ENCODE data around the gene MYO9A.
"Not testable (repeated sequence)": the region's sequence is repeated elsewhere in the genome, so short reads cannot be mapped to it uniquely, and the experiment has no call there.

Gene MYO9A

GRCh38 chr15:72057548-72058091, 60.3 kb downstream of the MYO9A start:
- no peak for TF ChIP-seq CTCF (IDR thresholded peaks at IDR 0.05; ENCODE audit: low read depth, low read length)
- no peak for DNase-seq (ENCODE audit: extremely low read depth, low read depth)

GRCh38 chr15:72056217-72056616, 61.7 kb downstream of the MYO9A start:
- not testable (repeated sequence) for DNase-seq (ENCODE audit: extremely low read depth, low read depth)

- not testable (repeated sequence) for DNase-seq (ENCODE audit: extremely low read depth, low read depth)
Measured at GRCh38 chr15:72053297-72053696, 64.7 kb downstream of the MYO9A start.

- TF ChIP-seq CTCF (IDR thresholded peaks at IDR 0.05; ENCODE audit: low read depth, low read length) = no peak
- no peak for DNase-seq (ENCODE audit: extremely low read depth, low read depth)
Measured at GRCh38 chr15:72050700-72051099, 67.2 kb downstream of the MYO9A start.

- DNase-seq (ENCODE audit: extremely low read depth, low read depth) = no peak
- no peak for TF ChIP-seq CTCF (IDR thresholded peaks at IDR 0.05; ENCODE audit: low read depth, low read length)
Measured at GRCh38 chr15:72047020-72047419, 70.9 kb downstream of the MYO9A start.

- TF ChIP-seq CTCF (IDR thresholded peaks at IDR 0.05; ENCODE audit: low read depth, low read length) = no peak
- no peak for DNase-seq (ENCODE audit: extremely low read depth, low read depth)
Measured at GRCh38 chr15:72044956-72045355, 73.0 kb downstream of the MYO9A start.

- DNase-seq (ENCODE audit: extremely low read depth, low read depth) = no peak
- no peak for TF ChIP-seq CTCF (IDR thresholded peaks at IDR 0.05; ENCODE audit: low read depth, low read length)
Measured at GRCh38 chr15:72042865-72043264, 75.1 kb downstream of the MYO9A start.

- no peak for TF ChIP-seq CTCF (IDR thresholded peaks at IDR 0.05; ENCODE audit: low read depth, low read length)
- DNase-seq (ENCODE audit: extremely low read depth, low read depth) = no peak
Measured at GRCh38 chr15:72042054-72042453, 75.9 kb downstream of the MYO9A start.
